H1 (cell line): ENCODE data around the gene PHACTR1. TPM values are rescaled to one million over a fixed set of nuclear protein-coding genes. Genes with fewer than 3 reads are reported as not detected.

Source experiments
- CTCF ChIA-PET: fragments of 300-600 bp; sonication (Branson Sonifier 250); formaldehyde crosslinking; loops from one replicate; lab custom pipeline; 2021; ENCODE audit not compliant: partially characterized antibody; lab: Charles Lee
- POLR2A ChIA-PET: fragments of 300-600 bp; sonication (Branson Sonifier 250); formaldehyde crosslinking; loops from one replicate; lab custom pipeline; 2021; ENCODE audit warnings: inconsistent platforms; ENCODE audit not compliant: partially characterized antibody; lab: Charles Lee
- DNase-seq, 2 experiments: peaks; one replicate each; pipeline versions ENCODE4 v3.0.0 to v3.0.0-alpha.2; 2010 to 2022; ENCODE audit warnings: low spot score in 2 of 2, low read depth in 1 of 2, mixed read lengths in 1 of 2
- FAIRE-seq: peaks from 2 replicates; lab custom pipeline; 2011; peaks lifted over from hg19 to GRCh38; lab: Jason Lieb, UNC
- H2AFZ ChIP-seq: 2 replicates; pipeline ENCODE4 v1.8.1; 2012; ENCODE audit warnings: low read length, inconsistent platforms
- H2AK5ac ChIP-seq: 2 replicates; pipeline ENCODE4 v1.6.1; 2013; ENCODE audit warnings: low read depth, low read length
- H2BK120ac ChIP-seq: replicated peaks from 2 replicates; pipeline ENCODE3; 2013; ENCODE audit warnings: low read depth, low read length, inconsistent platforms
- H2BK12ac ChIP-seq: 2 replicates; pipeline ENCODE4 v1.6.1; 2013; ENCODE audit warnings: low read depth, low read length
- H2BK15ac ChIP-seq: 2 replicates; pipeline ENCODE4 v1.6.1; 2013; ENCODE audit warnings: low read length
- H2BK20ac ChIP-seq: 2 replicates; pipeline ENCODE4 v1.6.1; 2013; ENCODE audit warnings: low read length
- H2BK5ac ChIP-seq: 2 replicates; pipeline ENCODE4 v1.6.1; 2013; ENCODE audit warnings: low read depth, low read length
- H3K14ac ChIP-seq: 2 replicates; pipeline ENCODE4 v1.6.1; 2013; ENCODE audit warnings: inconsistent platforms; ENCODE audit not compliant: insufficient read length
- H3K18ac ChIP-seq: 2 replicates; pipeline ENCODE4 v1.6.1; 2013; ENCODE audit warnings: low read length; ENCODE audit errors: extremely low read depth
- H3K23ac ChIP-seq: 2 replicates; pipeline ENCODE4 v1.6.1; 2013; ENCODE audit warnings: inconsistent platforms; ENCODE audit not compliant: insufficient read length
- H3K23me2 ChIP-seq: 2 replicates; pipeline ENCODE4 v1.6.1; 2013; ENCODE audit warnings: low read depth, low read length
- H3K27ac ChIP-seq: 2 replicates; pipeline ENCODE4 v1.6.1; 2011; ENCODE audit warnings: low read depth, low read length, inconsistent platforms
- H3K27me3 ChIP-seq, 4 experiments: replicated peaks in 1 of 4; 1 replicate in 1 of 4; 2 replicates in 3 of 4; pipeline versions ENCODE4 v1.6.1 to v1.8.1; 2011 to 2013; ENCODE audit warnings: low read length in 3 of 4, mild to moderate bottlenecking in 3 of 4, inconsistent platforms in 2 of 4, mixed read lengths in 2 of 4, moderate library complexity in 1 of 4; ENCODE audit not compliant: control insufficient read depth in 3 of 4, insufficient read depth in 3 of 4; ENCODE audit errors: extremely low read depth in 1 of 4
- H3K36me3 ChIP-seq, 4 experiments: 2 replicates each; pipeline versions ENCODE4 v1.6.1 to v1.8.1; 2011 to 2013; ENCODE audit warnings: mild to moderate bottlenecking in 4 of 4, low read length in 3 of 4, moderate library complexity in 2 of 4, control low read depth in 1 of 4, inconsistent platforms in 1 of 4; ENCODE audit not compliant: insufficient read depth in 4 of 4, control insufficient read depth in 2 of 4
- H3K4ac ChIP-seq: replicated peaks from 2 replicates; pipeline ENCODE3; 2013; ENCODE audit warnings: low read length, low read depth, mixed read lengths, inconsistent platforms; ENCODE audit not compliant: insufficient read length
- H3K4me1 ChIP-seq, 4 experiments: replicated peaks in 1 of 4; 1 replicate in 1 of 4; 2 replicates in 3 of 4; pipeline versions ENCODE4 v1.6.1 to v1.8.1; 2011 to 2013; ENCODE audit warnings: low read length in 3 of 4, inconsistent platforms in 2 of 4, mixed read lengths in 1 of 4; ENCODE audit not compliant: insufficient read depth in 4 of 4, control insufficient read depth in 3 of 4
- H3K4me2 ChIP-seq, 2 experiments: 2 replicates each; pipeline versions ENCODE4 v1.6.1 to v1.8.1; 2011 to 2013; ENCODE audit warnings: low read depth in 2 of 2, low read length in 2 of 2, control low read depth in 1 of 2, inconsistent platforms in 1 of 2, mild to moderate bottlenecking in 1 of 2; ENCODE audit not compliant: insufficient read depth in 1 of 2
- H3K4me3 ChIP-seq, 4 experiments: fragments of 200-600, 300-600 bp in 1 of 4; sonication (generic), shearing (Covaris generic), sonication (Bioruptor Twin) in 1 of 4; 2 replicates each; pipeline versions ENCODE4 v1.5.1 to v1.8.1; 2011 to 2016; ENCODE audit warnings: low read length in 4 of 4, low read depth in 3 of 4, control low read depth in 2 of 4, inconsistent platforms in 2 of 4, mild to moderate bottlenecking in 2 of 4, mixed read lengths in 1 of 4, moderate library complexity in 1 of 4; ENCODE audit not compliant: insufficient read depth in 2 of 4; ENCODE audit errors: extremely low read depth in 1 of 4
- H3K56ac ChIP-seq: replicated peaks from 2 replicates; pipeline ENCODE3; 2013; ENCODE audit warnings: low read depth, mild to moderate bottlenecking, mixed read lengths, low read length, inconsistent platforms; ENCODE audit not compliant: insufficient read length
- H3K79me1 ChIP-seq: 2 replicates; pipeline ENCODE4 v1.6.1; 2013; ENCODE audit warnings: low read depth, low read length, control low read depth
- H3K79me2 ChIP-seq, 2 experiments: 2 replicates each; pipeline versions ENCODE4 v1.6.1 to v1.8.1; 2012 to 2013; ENCODE audit warnings: low read length in 2 of 2, mild to moderate bottlenecking in 2 of 2, inconsistent platforms in 1 of 2; ENCODE audit not compliant: insufficient read depth in 2 of 2, control insufficient read depth in 1 of 2
- H3K9ac ChIP-seq, 4 experiments: replicated peaks in 1 of 4; 1 replicate in 1 of 4; 2 replicates in 3 of 4; pipeline versions ENCODE4 v1.6.1 to v1.8.1; 2011 to 2013; ENCODE audit warnings: low read depth in 3 of 4, low read length in 3 of 4, control low read depth in 2 of 4, mild to moderate bottlenecking in 2 of 4, moderate library complexity in 2 of 4, inconsistent platforms in 1 of 4; ENCODE audit errors: extremely low read depth in 1 of 4
- H3K9me3 ChIP-seq, 2 experiments: 2 replicates each; pipeline versions ENCODE4 v1.6.1 to v1.8.1; 2012 to 2013; ENCODE audit warnings: mild to moderate bottlenecking in 2 of 2, moderate library complexity in 2 of 2, control low read depth in 1 of 2, inconsistent platforms in 1 of 2, low read depth in 1 of 2, low read length in 1 of 2, mixed read lengths in 1 of 2; ENCODE audit not compliant: insufficient read depth in 2 of 2
- H4K20me1 ChIP-seq, 2 experiments: replicated peaks in 1 of 2; 2 replicates each; pipeline versions ENCODE3 to v1.8.1; 2011 to 2013; ENCODE audit warnings: inconsistent platforms in 2 of 2, low read length in 2 of 2, mild to moderate bottlenecking in 1 of 2; ENCODE audit not compliant: insufficient read depth in 2 of 2, control insufficient read depth in 1 of 2
- H4K5ac ChIP-seq: 2 replicates; pipeline ENCODE4 v1.6.1; 2013; ENCODE audit warnings: low read length, low read depth, mixed read lengths, inconsistent platforms; ENCODE audit not compliant: insufficient read length
- H4K8ac ChIP-seq: 2 replicates; pipeline ENCODE4 v1.8.0; 2013; ENCODE audit warnings: mild to moderate bottlenecking, moderate library complexity, low read length, inconsistent platforms; ENCODE audit not compliant: insufficient read depth; ENCODE audit errors: extremely low read depth
- H4K91ac ChIP-seq: replicated peaks from 2 replicates; pipeline ENCODE3; 2013; ENCODE audit warnings: low read length, mixed read lengths, inconsistent platforms; ENCODE audit not compliant: insufficient read length
- BACH1 ChIP-seq: IDR thresholded peaks from 2 replicates; pipeline ENCODE4 v1.6.1; 2012; ENCODE audit warnings: low read length, improper control_type of control experiment
- CREB1 ChIP-seq: IDR thresholded peaks from 2 replicates; pipeline ENCODE4 v1.6.1; 2012; ENCODE audit warnings: inconsistent platforms
- EGR1 ChIP-seq: IDR thresholded peaks from 2 replicates; pipeline ENCODE4 v1.6.1; 2011; ENCODE audit warnings: low read depth, low read length, borderline replicate concordance
- HDAC2 ChIP-seq, 2 experiments: fragments of 300-600 bp in 1 of 2; sonication (generic) in 1 of 2; IDR thresholded peaks; 2 replicates each; pipeline ENCODE4 v1.6.1; 2011 to 2012; ENCODE audit warnings: low read depth in 2 of 2, low read length in 2 of 2, mild to moderate bottlenecking in 2 of 2, moderate library complexity in 2 of 2, borderline replicate concordance in 1 of 2, inconsistent platforms in 1 of 2
- MAFK ChIP-seq: IDR thresholded peaks from 2 replicates; pipeline ENCODE4 v1.6.1; 2012; ENCODE audit warnings: low read depth, mild to moderate bottlenecking, improper control_type of control experiment, low read length
- POLR2A ChIP-seq, 2 experiments: IDR thresholded peaks; 1 replicate in 1 of 2; 2 replicates in 1 of 2; pipeline ENCODE4 v1.6.1; 2011; ENCODE audit warnings: low read depth in 2 of 2, low read length in 2 of 2, mild to moderate bottlenecking in 2 of 2; ENCODE audit errors: control extremely low read depth in 1 of 2
- RBBP5 ChIP-seq: IDR thresholded peaks from 2 replicates; pipeline ENCODE4 v1.7.1; 2012; ENCODE audit warnings: low read depth, mild to moderate bottlenecking, inconsistent platforms, low read length, moderate library complexity, borderline replicate concordance
- SIX5 ChIP-seq: IDR thresholded peaks from 2 replicates; pipeline ENCODE4 v1.6.1; 2011; ENCODE audit warnings: mild to moderate bottlenecking, low read depth, low read length
- SP1 ChIP-seq: IDR thresholded peaks from 2 replicates; pipeline ENCODE4 v1.6.1; 2011; ENCODE audit warnings: low read depth, low read length
- SP4 ChIP-seq: IDR thresholded peaks from 2 replicates; pipeline ENCODE4 v1.6.1; 2012; ENCODE audit warnings: low read length, inconsistent platforms
- SRF ChIP-seq: IDR thresholded peaks from 2 replicates; pipeline ENCODE4 v1.6.1; 2011; ENCODE audit warnings: mild to moderate bottlenecking, low read depth, low read length, moderate library complexity
- SUZ12 ChIP-seq: fragments of 200-600 bp; sonication (generic); IDR thresholded peaks from 2 replicates; pipeline ENCODE4 v1.6.1; 2012; ENCODE audit warnings: mild to moderate bottlenecking, inconsistent platforms, low read length, moderate library complexity, mixed read lengths
- TAF7 ChIP-seq: optimal IDR thresholded peaks from 2 replicates; pipeline ENCODE3; 2011; ENCODE audit warnings: low read depth, mild to moderate bottlenecking, inconsistent platforms, low read length, moderate library complexity, borderline replicate concordance
- WGBS, 2 experiments: shearing (Covaris generic) in 1 of 2; methylation state at CpG; one replicate each; pipeline versions ENCODE4 v1.1.6 to v1.1.7; 2013 to 2015; ENCODE audit warnings: low lambda C conversion rate in 2 of 2, mixed read lengths in 2 of 2, inconsistent platforms in 1 of 2, low coverage in 1 of 2, missing lambda C conversion rate in 1 of 2; ENCODE audit not compliant: insufficient replicate concordance in 2 of 2, insufficient coverage in 1 of 2, insufficient read length in 1 of 2; ENCODE audit errors: extremely low coverage in 1 of 2, missing lambda C conversion rate in 1 of 2; 5-methylcytosine and 5-hydroxymethylcytosine counted together
- polyA plus RNA-seq, 7 experiments: library from polyadenylated mRNA; depleted of rRNA in 3 of 7; stranded (reverse) in 5 of 7; unstranded in 2 of 7; fragments of >200 nt in 5 of 7; fragments of 200-250 nt in 2 of 7; gene quantifications; 1 replicate in 5 of 7; 2 replicates in 1 of 7; 4 replicates in 1 of 7; pipeline versions ENCODE4 v1.2.1 to v1.2.3, GENCODE V29; 2011 to 2013; ENCODE audit warnings: missing spikeins in 2 of 7, mixed read lengths in 2 of 7
- total RNA-seq: library from RNA; stranded (reverse); fragmentation: NEBNext Ultra II Directional; extraction: Animal tissue kit (Norgen Biotek cat#: 25700); gene quantifications from 2 replicates; pipeline ENCODE4 v1.2.1, GENCODE V29; 2021
- TF ChIP-seq, protein P1 (sequence below): IDR thresholded peaks from 2 replicates; pipeline ENCODE4 v1.6.1; 2011; ENCODE audit warnings: low read depth, mild to moderate bottlenecking, low read length; ENCODE audit not compliant: insufficient read depth

PHACTR1 gene
- total and polyA plus RNA-seq, 2 of the 8 experiments (the other 6 are each of a cell fraction or from before 2014, with no cell fraction given): 3.9 to 17.1 TPM

- H3K23me2 ChIP-seq: no peaks in the 10 kb centered on the region
- H3K79me1 ChIP-seq: no peaks in the 10 kb centered on the region
- H3K18ac ChIP-seq: no peak overlapping the region
- FAIRE-seq (no peak), DNase-seq (no peak)
- no peak overlapping the region for H4K91ac ChIP-seq
- no peak overlapping the region for H4K8ac ChIP-seq
- H3K27ac ChIP-seq: no peak overlapping the region
- H2AK5ac ChIP-seq: no peak overlapping the region
- H4K5ac ChIP-seq: no peak overlapping the region
- ChIA-PET POLR2A (no interaction called here), CTCF (interaction anchor here (1.3 to 1.7 kb wide), 3 partner anchors 18 to 480 kb away, joined by 3 to 5 read pairs (median 4); no protein-coding TSS in a partner anchor)
- H2BK20ac ChIP-seq: no peak overlapping the region
- H3K9me3 ChIP-seq: no peaks in the 10 kb centered on the region
- no peak overlapping the region for H2AFZ ChIP-seq
- H3K9ac ChIP-seq: no peak overlapping the region
- no peak overlapping the region for H2BK5ac ChIP-seq
- WGBS, 2 experiments: 77% methylated on average over 6 of the region's 6 CpGs; no CpG with 5 or more reads in 1 of the 2 experiments
- H3K27me3 ChIP-seq: no peaks in the 10 kb centered on the region
- H3K36me3 ChIP-seq: no peaks in the 10 kb centered on the region
- no peaks in the 10 kb centered on the region for H3K79me2 ChIP-seq
- no peak overlapping the region for H3K4me2 ChIP-seq
- peaks cover 0 to 11% (median 7%) of the 10 kb centered on the region in 4 experiments; a peak in 6 of 7 replicates for H3K4me1 ChIP-seq
- no peak overlapping the region for H2BK15ac ChIP-seq
- H3K4ac ChIP-seq: no peak overlapping the region
- H3K4me3 ChIP-seq: no peak overlapping the region
- no peak overlapping the region for H3K56ac ChIP-seq
- H2BK120ac ChIP-seq: no peak overlapping the region
- H3K23ac ChIP-seq: no peak overlapping the region
- H2BK12ac ChIP-seq: no peak overlapping the region
- no peak overlapping the region for H3K14ac ChIP-seq
- H4K20me1 ChIP-seq: no peaks in the 10 kb centered on the region
- TF ChIP-seq MAFK (no peak), SP4 (no peak), SIX5 (no peak), SP1 (no peak), TAF7 (no peak), POLR2A (IDR thresholded peaks at IDR 0.05; ENCODE audit: control extremely low read depth in 1 of 2, low read depth in 2 of 2, low read length in 2 of 2) (no peak), EGR1 (no peak), SRF (no peak), HDAC2 (IDR thresholded peaks at IDR 0.05; ENCODE audit: borderline replicate concordance in 1 of 2, low read depth in 2 of 2, low read length in 2 of 2) (no peak), RBBP5 (no peak), CREB1 (no peak), SUZ12 (no peak), BACH1 (no peak)
- TF ChIP-seq, protein P1, sequence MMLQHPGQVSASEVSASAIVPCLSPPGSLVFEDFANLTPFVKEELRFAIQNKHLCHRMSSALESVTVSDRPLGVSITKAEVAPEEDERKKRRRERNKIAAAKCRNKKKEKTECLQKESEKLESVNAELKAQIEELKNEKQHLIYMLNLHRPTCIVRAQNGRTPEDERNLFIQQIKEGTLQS: no peak
Observed at GRCh38 chr6:13117570-13117969, 401.0 kb downstream of the PHACTR1 start.
